CD4-positive, alpha-beta T cell treated with Interferon alpha-2 for 1 hour (primary cell): ENCODE measurements around the gene PTCHD4.

Experiments used
- DNase-seq, 2 donors: peaks; one replicate each; pipeline ENCODE4 v3.0.0-alpha.2; 2020 to 2022

PTCHD4 gene

DNA sequence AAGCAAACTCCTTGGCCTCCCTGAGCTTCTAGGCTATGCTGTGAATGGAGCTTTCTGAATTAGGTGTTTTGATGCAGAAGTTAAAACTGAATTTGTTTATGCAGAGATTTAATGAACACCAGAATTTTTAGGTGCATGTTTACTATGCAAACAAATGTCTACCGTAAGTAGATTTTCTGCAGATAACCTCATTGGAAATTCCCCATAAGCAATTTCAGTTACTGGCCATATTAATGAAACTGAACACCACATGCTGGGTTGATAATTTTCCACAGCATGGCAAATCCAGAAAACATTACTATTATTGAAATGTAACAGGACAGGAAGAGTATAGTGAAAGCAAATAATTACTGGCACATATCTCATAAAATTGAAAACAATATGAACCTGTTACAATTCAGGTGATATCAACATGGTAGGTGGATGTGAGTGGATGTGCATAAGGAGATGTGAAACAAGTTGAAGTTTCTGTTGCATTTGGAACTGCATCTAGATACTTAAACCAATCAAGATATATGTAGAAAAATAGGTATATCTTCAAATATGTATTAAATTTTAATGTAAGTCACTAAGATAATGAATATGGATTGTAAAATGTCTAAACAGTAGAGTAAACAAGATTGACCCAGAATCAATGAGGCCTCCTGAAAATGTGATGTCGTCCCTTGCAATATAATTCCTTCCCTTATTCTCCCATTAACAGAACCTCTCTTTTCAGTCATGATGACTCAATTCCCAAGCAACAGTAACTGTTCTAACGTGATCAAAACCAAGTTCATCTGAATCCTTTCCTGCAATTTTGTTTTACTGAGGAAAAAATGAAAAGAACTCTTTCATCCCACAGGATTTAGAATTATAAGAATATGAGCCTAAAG, 11.0 kb downstream of the PTCHD4 start:
- DNase-seq = no peak

DNA sequence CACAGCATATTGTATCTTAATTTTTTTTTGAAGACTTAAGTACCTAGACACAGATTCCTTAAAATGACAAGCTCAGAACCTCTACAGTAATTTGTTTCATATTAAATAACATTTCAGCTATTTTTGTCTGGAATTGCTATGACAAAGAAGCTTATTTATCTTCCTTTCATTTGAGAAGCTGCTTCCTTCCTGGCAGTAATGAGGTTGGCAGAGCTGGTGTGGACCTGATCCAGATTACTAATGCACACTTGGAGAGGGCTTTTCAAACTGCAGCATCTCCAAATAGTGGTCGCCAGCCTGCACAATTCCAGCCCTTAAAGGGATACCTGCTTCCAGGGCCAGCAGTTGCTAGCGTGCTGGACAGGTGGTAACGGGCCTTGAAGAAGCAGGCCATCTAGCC, 12.1 kb downstream of the PTCHD4 start:
- no peak for DNase-seq

DNA sequence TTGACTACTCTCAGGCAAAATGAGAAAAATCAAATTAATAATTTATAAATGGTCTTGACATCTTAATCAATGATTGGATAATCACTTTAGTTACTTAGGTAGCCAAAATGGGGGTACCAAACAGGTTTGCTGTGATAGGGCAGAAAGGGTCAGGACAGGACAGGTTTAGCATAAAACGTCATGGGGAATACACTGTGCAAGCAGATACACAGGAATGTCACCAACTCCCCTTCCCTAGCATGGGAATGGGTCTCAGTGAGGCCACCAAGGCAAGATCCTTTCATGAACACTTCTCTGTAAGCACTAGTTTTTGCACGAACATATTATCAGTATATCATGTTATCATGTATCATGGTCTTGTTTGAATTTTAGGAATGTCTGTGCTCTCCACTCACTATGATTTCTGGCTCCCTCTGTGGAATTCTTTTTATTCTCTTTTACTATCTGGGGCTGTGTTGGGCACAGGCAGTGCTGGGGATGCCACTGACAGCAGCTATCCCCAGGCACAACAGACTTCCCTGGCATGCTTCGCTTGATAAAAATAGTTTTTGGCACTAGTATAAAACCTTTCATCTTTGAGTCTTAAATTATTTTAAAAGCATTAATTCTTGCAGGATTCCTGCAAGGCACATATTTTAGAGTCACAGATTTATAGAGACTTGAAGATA, 18.3 kb downstream of the PTCHD4 start:
- DNase-seq = no peak

DNA sequence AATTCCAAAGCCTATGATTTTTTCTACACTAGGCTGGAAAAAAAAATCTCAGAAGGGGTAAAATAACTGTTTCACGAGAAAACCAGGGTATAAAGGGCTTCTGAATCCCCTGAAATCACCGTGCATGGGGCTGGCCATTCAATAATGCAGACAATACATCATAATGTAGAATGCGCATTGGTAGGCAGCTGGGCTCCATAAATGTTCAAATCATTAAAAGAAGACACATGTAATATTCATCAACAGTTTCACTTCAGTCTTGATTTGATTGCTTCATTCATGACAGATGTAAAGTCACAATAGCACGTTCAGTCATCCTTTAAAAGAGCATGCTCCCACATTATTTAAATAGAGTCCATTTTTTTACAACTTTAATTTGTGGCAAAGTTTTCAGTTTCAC, 20.5 kb downstream of the PTCHD4 start:
- DNase-seq = no peak

DNA sequence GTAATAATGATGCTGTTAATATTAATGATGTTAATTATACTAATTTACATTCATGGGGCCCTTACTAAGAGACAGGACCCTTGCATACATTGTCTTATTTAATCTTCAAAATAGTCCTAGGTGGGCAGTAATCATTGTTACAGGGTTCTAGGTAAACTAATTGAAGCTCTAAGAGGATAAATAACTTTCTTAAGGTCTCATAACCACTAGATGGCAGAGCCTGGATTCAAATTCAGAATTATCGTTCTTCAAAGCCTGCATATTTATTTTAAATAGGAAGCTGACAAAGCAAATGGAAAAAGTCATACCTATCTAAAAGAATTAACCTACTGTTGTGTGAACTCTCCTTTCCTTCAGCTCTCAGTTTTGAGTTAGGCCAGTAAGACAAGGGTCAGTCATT, 23.5 kb downstream of the PTCHD4 start:
- DNase-seq = no peak

DNA sequence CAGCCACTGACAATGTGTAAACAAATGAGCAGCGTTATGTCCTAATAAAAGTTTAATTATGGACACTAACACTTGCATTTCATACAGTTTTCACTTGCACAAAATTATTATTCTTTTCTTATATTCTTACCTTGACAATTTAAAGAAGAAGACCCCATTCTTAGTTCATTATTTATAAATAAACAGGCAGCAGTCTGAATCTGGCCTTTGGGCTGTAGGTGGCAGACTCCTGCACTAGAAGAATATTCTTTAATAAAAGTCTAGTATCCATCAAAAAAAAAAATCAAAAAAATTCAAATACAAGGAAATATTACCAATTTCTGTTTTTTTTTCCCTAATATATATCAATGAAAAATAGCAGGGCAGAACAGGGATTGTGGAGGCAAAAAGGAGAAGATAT, 24.8 kb downstream of the PTCHD4 start:
- DNase-seq = no peak

DNA sequence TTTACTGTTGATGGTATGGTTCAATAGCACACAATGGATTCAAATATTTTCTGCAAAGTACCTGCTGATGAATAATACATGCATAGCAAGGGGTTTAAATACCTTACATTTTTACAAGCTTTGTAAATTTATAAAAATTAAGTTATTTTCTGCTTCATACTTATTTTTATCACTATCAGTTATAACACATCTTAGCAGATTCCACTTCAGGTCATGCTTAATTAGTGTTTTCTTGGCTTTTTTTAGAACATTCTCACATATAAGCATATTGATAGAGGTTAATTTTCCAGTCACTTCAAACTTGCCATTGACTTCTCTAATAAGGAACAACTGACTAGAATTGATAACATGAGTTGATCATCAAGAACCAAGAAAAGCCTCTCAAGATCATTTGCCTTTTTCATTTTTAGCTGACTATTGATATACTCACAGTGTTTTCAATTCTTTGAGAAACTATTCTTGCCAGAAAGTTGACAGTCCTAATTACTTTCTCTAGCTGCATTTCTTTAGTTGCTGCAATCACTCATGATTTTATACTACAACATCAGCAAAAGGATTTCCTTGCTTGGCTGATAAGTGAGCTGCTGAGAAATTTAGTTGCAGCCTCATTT, 25.8 kb downstream of the PTCHD4 start:
- DNase-seq = no peak

DNA sequence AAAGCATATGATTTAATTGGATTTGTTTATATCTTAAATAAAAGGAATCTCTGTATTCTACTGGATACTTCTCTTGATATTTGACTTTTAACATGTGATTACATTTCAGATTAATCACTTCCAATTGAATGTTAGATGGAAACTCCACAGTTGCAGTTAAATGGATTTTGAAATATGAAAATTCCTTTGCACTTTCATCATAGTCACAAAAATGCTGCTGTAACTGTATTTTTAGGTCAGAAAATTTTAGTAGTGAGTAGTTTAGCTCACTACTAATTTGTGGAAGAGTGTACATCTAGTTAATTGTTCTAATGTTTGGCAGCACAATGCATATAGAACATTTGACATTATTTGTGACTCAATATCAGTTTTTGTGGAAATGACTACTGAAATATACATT, 26.8 kb downstream of the PTCHD4 start:
- DNase-seq = no peak

DNA sequence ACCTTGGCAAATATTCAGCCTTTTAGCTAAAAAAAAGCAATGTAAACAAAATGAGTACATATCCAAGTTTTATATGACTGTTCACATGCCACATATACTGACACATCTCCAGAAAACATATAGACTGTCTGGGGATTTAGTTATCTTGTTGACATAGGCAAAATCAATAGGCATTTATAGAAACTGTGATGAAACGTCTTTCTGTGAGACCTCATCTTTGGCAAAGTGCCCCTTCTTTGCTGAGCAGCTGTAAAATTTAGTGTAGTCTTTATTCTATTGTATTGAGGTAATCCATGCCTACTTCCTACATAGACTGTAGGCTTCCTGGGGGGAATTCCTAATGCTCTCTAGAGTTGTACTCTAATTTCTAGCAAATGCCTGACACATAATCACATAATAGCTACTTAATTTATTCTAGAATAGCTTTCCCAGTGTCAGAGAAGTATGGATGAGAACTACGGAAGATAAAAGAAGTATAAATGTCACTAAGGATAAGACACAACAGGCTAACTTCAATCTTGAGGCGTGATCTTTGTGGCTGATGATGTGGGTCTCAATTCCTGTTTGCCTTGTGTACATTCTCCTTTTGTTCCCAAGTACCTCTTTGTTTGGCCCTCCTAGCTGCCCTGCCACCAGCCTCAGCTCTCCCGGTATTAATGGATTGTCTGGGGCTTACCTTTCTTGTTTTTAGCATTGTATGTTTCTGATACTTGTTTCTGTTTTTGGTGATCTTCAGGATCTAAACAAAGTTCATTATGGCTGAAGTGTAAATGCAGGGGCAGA, 30.6 kb downstream of the PTCHD4 start:
- DNase-seq = no peak

DNA sequence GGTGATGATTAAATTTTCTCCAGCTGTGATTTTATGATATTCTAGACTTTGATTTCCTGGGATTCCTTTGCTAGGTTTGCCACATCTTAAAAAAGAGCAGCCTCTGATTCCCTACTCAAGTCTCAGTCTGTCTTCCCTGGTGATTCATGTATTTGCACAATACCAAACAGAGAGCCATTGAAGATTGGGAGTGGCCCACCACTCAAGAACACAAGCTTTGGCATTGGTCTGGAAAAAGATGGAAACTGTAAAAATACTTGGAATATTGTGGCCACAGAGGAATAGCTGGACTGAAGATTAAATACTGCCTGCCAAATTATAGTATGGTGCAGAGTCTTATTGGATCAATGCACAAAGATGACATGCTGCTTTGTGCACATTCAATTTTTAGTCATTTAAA, 32.9 kb downstream of the PTCHD4 start:
- no peak for DNase-seq

DNA sequence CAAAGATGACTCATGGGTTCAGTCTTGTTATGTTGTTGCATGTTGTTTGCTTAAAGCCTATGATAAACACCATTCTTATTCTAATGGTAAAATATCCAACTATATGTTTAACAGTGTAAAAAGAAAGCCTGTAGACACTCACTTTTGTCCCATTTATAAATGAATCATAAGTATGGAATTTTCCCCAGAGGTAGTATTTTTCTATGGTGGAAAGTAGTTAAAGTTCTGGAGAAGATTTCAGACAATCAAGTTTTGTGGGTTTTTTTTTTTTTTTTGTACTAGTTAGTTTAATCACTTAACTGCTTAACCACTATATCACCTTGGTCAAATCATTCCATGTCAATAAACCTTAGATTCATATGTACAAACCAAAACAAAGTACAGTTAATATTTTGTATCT, 35.8 kb downstream of the PTCHD4 start:
- no peak for DNase-seq

DNA sequence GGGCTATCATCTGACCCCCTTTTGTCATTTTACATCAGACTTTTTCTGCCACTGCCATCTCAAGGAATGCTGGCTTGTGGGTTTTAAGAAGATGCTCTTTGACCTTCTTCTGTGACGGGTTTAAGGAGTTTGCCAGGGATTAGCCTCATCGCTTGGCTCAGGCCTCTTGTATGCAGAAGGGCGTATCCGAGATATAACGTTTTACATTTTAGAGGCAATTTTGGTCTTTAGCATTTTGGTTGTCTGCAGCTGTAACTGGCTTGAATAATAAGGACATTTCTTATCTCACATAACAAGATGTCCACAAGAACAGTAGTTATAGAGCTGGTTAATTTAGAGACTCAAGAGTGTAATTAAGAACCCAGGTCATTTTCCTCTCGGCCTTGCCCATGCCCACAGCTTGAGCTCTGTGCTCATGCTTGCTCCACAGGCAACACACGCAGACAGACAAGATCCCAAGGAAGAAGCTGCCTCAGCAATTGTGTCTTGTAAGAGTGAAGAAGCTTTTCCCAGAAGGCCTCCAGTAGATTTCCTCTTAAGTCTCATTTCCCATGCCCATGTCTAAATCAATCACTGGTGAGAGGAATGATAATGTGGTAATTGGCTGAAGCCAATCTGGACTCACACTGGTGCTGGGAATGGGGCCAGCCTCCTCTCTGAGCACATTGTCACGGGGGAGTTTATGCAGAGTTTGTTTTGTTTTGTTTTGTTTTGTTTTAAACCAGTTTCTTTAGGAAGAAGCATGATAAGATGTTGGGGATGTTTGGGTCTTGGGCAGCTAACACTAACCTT, 36.8 kb downstream of the PTCHD4 start:
- DNase-seq = no peak

DNA sequence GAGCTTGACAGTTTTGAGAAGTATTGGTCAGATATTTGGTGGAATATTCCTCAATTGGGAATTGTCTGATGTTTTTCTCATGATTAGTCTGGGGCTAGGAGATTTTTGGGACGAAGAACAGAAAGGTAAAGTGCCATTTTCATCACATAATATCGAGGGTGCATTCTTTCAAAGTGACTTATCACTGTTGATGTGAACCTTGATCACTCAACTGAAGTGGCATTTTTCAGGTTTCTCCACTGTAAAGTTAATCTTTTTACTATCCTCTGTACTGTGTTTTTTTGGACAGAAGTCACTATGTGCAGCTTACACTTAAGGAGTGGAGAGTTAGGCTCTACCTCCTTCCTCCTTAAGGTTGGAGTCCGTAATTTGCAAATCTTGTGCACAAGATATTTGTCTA, 39.2 kb downstream of the PTCHD4 start:
- DNase-seq = no peak

DNA sequence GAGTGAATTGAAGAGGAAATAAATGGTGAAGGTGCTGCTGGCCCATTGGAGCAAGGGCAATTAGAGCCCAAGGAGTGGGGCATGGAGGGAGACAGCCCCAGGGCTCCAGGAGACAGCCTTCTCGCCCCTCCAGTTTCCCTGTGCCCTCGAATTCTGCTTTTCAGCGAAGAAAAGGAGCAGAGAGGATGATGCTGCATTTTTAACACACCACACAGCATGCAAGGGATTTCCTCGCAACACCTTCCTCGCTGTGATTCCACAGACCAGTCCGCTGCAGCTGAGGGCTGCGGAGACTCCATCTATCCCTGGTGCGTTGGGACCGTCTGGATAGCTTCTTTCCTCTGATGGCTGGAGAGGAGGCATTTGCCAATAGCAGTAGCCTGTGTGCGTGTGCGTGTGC, 41.7 kb downstream of the PTCHD4 start:
- DNase-seq = no peak

DNA sequence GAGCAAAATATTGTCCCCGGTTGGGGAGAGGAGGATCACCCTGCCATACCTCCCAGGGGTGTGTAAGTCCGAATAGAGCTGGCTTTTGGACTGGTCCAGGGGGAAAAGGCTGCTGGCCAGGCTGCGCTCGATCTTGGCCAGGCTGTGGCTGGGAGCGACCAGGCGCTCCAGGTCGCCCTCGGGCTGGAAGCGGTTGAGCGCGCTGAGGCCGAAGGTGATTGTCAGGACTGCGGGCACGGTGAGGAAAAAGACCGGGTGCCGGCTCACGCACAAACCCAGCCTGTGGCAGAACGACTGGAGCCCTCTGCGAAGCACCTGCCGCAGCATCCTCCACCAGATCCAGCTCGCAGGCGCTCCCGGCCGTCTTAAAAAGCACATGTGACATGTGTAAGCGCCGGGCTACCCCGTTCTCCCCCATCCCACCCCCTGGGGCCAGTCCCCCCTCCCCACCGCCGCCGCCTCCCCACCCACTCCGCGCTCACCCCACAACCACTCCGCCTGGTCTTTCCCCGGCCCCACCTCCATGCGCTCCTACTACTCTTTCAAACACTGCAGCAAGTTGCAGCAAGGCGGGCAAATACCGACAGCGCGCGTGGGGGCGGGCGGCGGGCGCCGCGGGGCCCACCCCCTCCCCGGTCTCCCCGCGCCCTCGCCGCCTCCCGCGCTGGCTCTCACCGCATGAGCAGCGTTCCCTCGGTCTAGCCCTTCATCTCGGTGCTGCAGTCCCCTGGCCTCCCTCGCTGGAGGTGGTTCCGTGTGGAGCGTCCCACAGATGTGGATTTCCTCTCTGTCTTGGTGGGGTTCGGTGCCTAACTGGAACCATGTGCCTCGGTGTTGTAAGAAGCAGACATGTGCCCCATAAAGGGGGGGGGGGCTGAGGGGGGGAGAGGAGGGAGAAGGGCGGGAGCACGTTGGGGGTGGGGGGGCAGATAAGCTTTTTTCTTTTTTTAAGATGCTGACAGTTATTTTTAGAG, 42.4 kb downstream of the PTCHD4 start:
- no peak for DNase-seq

DNA sequence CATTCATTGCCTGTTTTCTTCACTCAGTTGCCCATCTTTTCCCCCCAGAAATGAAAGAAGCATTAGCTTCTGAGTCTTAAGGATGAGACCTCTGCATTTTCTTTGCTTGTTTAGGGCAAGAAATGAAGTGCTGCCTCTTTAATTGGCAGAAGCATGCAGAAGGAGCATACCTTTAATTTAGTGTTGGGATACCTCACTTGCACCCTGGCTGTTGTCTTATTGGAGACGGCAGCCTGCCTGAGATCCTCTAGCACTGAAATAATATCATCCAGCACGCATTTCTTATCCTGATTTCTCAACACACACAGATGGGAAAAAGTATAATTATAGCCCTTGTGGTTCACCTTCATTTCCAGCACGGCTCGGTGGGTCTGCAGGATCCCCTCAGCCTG, 43.1 kb downstream of the PTCHD4 start:
- DNase-seq = no peak

DNA sequence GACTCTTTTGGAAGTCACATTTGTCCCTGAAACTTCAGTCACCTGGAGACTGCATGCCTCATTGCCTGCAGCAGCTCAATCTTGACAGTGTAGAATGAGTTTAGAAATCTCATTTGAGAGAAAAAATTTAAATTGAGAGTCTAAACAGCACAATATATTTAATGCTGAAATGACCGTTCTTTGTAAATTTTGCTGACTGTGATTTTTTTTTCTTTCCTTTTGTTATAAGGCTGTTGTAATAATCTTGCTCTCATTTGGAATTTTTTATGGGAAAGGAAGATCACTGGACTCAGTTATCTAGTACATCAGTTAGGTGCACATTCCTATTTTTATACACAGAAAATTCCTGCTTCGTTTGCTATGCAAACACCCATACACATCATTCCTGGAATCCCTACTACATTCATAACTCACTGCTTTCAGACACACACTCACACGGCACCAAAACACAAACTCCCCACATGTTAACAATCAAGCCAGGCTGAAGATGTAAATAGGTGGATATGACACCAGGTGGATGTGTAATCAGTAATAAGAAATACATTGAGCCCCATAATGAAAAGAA, 43.8 kb downstream of the PTCHD4 start:
- no peak for DNase-seq

DNA sequence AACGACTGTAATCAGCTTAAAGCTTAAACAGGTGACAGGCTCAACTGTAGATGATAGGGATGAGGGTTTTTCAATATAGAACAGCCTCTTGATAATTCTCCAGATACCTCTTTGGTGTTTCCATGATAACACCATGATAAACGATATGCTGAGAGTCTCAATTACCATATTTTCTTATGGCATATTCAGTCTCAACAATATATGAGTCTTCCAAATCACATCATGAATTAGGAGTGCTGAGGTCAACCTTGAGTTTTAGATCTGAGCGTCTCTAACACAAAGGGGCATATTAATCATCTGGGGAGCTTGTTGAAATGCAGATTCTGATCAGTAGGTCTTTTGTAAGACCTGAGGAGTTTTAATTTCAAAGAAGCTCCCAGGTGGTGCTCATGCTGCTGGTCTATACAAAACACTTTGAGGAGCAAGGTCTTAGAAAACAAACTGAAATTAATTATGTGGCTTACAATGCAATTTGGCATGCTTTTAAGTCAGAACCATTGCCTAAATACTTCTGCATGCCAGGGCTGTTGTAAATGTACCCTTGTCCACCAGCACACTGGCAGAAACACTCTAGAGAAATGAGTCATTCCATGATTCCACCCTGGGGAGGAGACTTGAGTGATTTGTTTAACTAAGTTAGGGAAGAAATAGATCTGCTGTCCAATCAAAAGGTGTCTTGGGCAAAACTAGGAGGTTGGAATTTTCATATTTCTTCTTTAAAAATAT, 49.6 kb downstream of the PTCHD4 start:
- DNase-seq = no peak
